HG03439 (cell line): Measurements from ENCODE around the gene EEF1AKMT3.

Experiments used
- ATAC-seq: cut with Tn5 transposase; IDR thresholded peaks from one replicate; pipeline ENCODE4 v1.9.1; 2021; ENCODE audit warnings: mild to moderate bottlenecking, moderate library complexity; ENCODE audit not compliant: unreplicated experiment

Gene EEF1AKMT3

GRCh38 chr12:57750561-57751431, 21.6 kb upstream of the EEF1AKMT3 start:
- no peak for ATAC-seq

- ATAC-seq = no peak
Measured at GRCh38 chr12:57751432-57751787, 21.0 kb upstream of the EEF1AKMT3 start.

GRCh38 chr12:57751788-57752667, 20.4 kb upstream of the EEF1AKMT3 start, which contains the start of gene CDK4:
Gene CDK4, minus strand, starts transcription at chr12:57752310. Its CDS starts 593 bp downstream, at chr12:57751717.
- peak; percentile 78 for ATAC-seq

- ATAC-seq = no peak
Measured at GRCh38 chr12:57752668-57753000, 19.8 kb upstream of the EEF1AKMT3 start.

GRCh38 chr12:57753756-57754337, 18.6 kb upstream of the EEF1AKMT3 start:
- ATAC-seq = no peak

- ATAC-seq = peak; percentile 16
Measured at GRCh38 chr12:57754411-57755193, 17.8 kb upstream of the EEF1AKMT3 start, which contains the start of gene MARCHF9. Gene MARCHF9, plus strand, starts transcription at chr12:57755103. Its CDS starts 426 bp downstream, at chr12:57755529.

- no peak for ATAC-seq
Measured at GRCh38 chr12:57755194-57755453, 17.3 kb upstream of the EEF1AKMT3 start.

- no peak for ATAC-seq
Measured at GRCh38 chr12:57755454-57756372, 16.7 kb upstream of the EEF1AKMT3 start.

GRCh38 chr12:57756406-57757341, 15.7 kb upstream of the EEF1AKMT3 start:
- ATAC-seq = no peak

GRCh38 chr12:57757771-57758170, 14.6 kb upstream of the EEF1AKMT3 start:
- no peak for ATAC-seq

- ATAC-seq = no peak
Measured at GRCh38 chr12:57758552-57759359, 13.7 kb upstream of the EEF1AKMT3 start.

GRCh38 chr12:57759360-57759980, 12.9 kb upstream of the EEF1AKMT3 start:
- no peak for ATAC-seq

GRCh38 chr12:57760347-57760982, 11.9 kb upstream of the EEF1AKMT3 start:
- ATAC-seq = no peak

- no peak for ATAC-seq
Measured at GRCh38 chr12:57761391-57761998, 10.9 kb upstream of the EEF1AKMT3 start.

GRCh38 chr12:57762463-57762862, 10.0 kb upstream of the EEF1AKMT3 start:
- no peak for ATAC-seq

GRCh38 chr12:57763881-57764661, 8.3 kb upstream of the EEF1AKMT3 start:
- no peak for ATAC-seq
